HCT116 (cell line): ENCODE data around the gene GZMH. TPM values are rescaled to one million over a fixed set of nuclear protein-coding genes. Genes with fewer than 3 reads are reported as not detected.

Source experiments
- ATAC-seq: fragments of 200-7000 bp; cut with Tn5 transposase; 2 replicates; pipeline ENCODE4 v1.9.1; 2020; ENCODE audit warnings: mild to moderate bottlenecking, moderate library complexity
- BruUV-seq: library from RNA; stranded (reverse); fragments of 400-500 nt; replicated peaks from 2 replicates; lab custom pipeline; 2021; lab: Mats Ljungman, UMichigan
- CTCF ChIA-PET: fragments of 300-600 bp; sonication (Branson Sonifier 250); formaldehyde crosslinking; loops from one replicate; lab custom pipeline; 2021; ENCODE audit warnings: antibody characterized with exemption; lab: Charles Lee
- POLR2A ChIA-PET: fragments of 300-600, 350-600 bp; sonication (Branson Sonifier 250); formaldehyde crosslinking; loops from one replicate; lab custom pipeline; 2021; ENCODE audit warnings: antibody characterized with exemption; lab: Charles Lee
- RAD21 ChIA-PET, 2 experiments: fragments of 300-600 bp; sonication (Branson Sonifier 250); formaldehyde crosslinking; loops; one replicate each; lab custom pipeline; 2023; ENCODE audit warnings: low total read pairs in 2 of 2; ENCODE audit not compliant: uncharacterized antibody in 2 of 2, unreplicated experiment in 2 of 2, low non-redundant PET in 1 of 2; lab: Charles Lee
- DNase-seq: peaks from one replicate; pipeline ENCODE4 v3.0.0-alpha.2; 2010; ENCODE audit warnings: low read depth, low spot score
- H2AFZ ChIP-seq: fragments of 200-600 bp; shearing (Covaris generic), sonication (generic); 2 replicates; pipeline ENCODE4 v1.6.1; 2017; ENCODE audit warnings: low read depth, mixed run types, mixed read lengths, antibody characterized with exemption, low read length; ENCODE audit not compliant: poor library complexity, severe bottlenecking
- H3K27ac ChIP-seq: 2 replicates; pipeline ENCODE4 v1.5.1; 2012; ENCODE audit warnings: low read depth, low read length
- H3K27me3 ChIP-seq: fragments of 200-600 bp; sonication (generic); 2 replicates; pipeline ENCODE4 v1.6.1; 2016; ENCODE audit warnings: mixed run types, low read length, mixed read lengths; ENCODE audit not compliant: insufficient read depth
- H3K36me3 ChIP-seq, 2 experiments: fragments of 200-500 bp in 1 of 2; fragments of 200-600 bp in 1 of 2; sonication (Bioruptor generic) in 1 of 2; sonication (generic) in 1 of 2; 2 replicates each; pipeline versions ENCODE4 v1.5.1 to v1.6.1; 2014 to 2016; ENCODE audit warnings: low read length in 2 of 2, inconsistent platforms in 1 of 2, mixed read lengths in 1 of 2, mixed run types in 1 of 2; ENCODE audit not compliant: insufficient read depth in 2 of 2, control insufficient read depth in 1 of 2
- H3K4me1 ChIP-seq, 2 experiments: fragments of 200-600 bp in 1 of 2; sonication (generic) in 1 of 2; 2 replicates each; pipeline versions ENCODE4 v1.5.1 to v1.6.1; 2012 to 2017; ENCODE audit warnings: low read length in 2 of 2, inconsistent platforms in 1 of 2, mild to moderate bottlenecking in 1 of 2, mixed read lengths in 1 of 2, mixed run types in 1 of 2, moderate library complexity in 1 of 2; ENCODE audit not compliant: insufficient read depth in 2 of 2, control insufficient read depth in 1 of 2
- H3K4me2 ChIP-seq: fragments of 200-600 bp; sonication (generic); 2 replicates; pipeline ENCODE4 v1.6.1; 2017; ENCODE audit warnings: mixed run types, low read length, mixed read lengths
- H3K4me3 ChIP-seq, 2 experiments: fragments of 200-600 bp in 1 of 2; sonication (generic) in 1 of 2; replicated peaks in 1 of 2; 2 replicates each; pipeline ENCODE4 v1.5.1; 2011 to 2016; ENCODE audit warnings: low read length in 2 of 2, control low read depth in 1 of 2, low read depth in 1 of 2, mild to moderate bottlenecking in 1 of 2, mixed read lengths in 1 of 2, mixed run types in 1 of 2
- H3K79me2 ChIP-seq: fragments of 200-600 bp; sonication (generic); 2 replicates; pipeline ENCODE4 v1.6.1; 2017; ENCODE audit warnings: mild to moderate bottlenecking, mixed run types, low read length, moderate library complexity, mixed read lengths; ENCODE audit not compliant: insufficient read depth
- H3K9ac ChIP-seq: fragments of 200-600 bp; sonication (generic); 2 replicates; pipeline ENCODE4 v1.6.1; 2016; ENCODE audit warnings: low read length, mixed read lengths
- H3K9me2 ChIP-seq: fragments of 200-600 bp; sonication (generic), shearing (Covaris generic); 2 replicates; pipeline ENCODE4 v1.6.1; 2017; ENCODE audit warnings: mixed run types, mild to moderate bottlenecking, moderate library complexity; ENCODE audit not compliant: insufficient read depth
- H3K9me3 ChIP-seq, 2 experiments: fragments of 200-500 bp in 1 of 2; fragments of 200-600 bp in 1 of 2; sonication (Bioruptor generic) in 1 of 2; sonication (generic) in 1 of 2; 2 replicates each; pipeline ENCODE4 v1.6.1; 2014 to 2017; ENCODE audit warnings: low read length in 2 of 2, mixed read lengths in 2 of 2, inconsistent platforms in 1 of 2, low read depth in 1 of 2, mild to moderate bottlenecking in 1 of 2, mixed run types in 1 of 2, moderate library complexity in 1 of 2; ENCODE audit not compliant: control insufficient read depth in 1 of 2, insufficient read depth in 1 of 2
- H4K20me1 ChIP-seq: fragments of 200-600 bp; sonication (generic), shearing (Covaris generic); 2 replicates; pipeline ENCODE4 v1.6.1; 2017; ENCODE audit warnings: mixed run types, mild to moderate bottlenecking, moderate library complexity; ENCODE audit not compliant: insufficient read depth
- EZH2phosphoT487 ChIP-seq: fragments of 200-600 bp; IDR thresholded peaks from 2 replicates; pipeline ENCODE4 v1.6.1; 2018; ENCODE audit warnings: antibody characterized with exemption, borderline replicate concordance
- FOSL1 ChIP-seq: IDR thresholded peaks from 2 replicates; pipeline ENCODE4 v1.6.1; 2012; ENCODE audit warnings: low read depth
- JUND ChIP-seq: IDR thresholded peaks from 2 replicates; pipeline ENCODE4 v1.6.1; 2012
- RAD21 ChIP-seq: IDR thresholded peaks from 2 replicates; pipeline ENCODE4 v1.6.1; 2012; ENCODE audit warnings: low read depth, mild to moderate bottlenecking
- SIN3A ChIP-seq: IDR thresholded peaks from 2 replicates; pipeline ENCODE4 v1.6.1; 2012; ENCODE audit warnings: low read depth
- SP1 ChIP-seq: IDR thresholded peaks from 2 replicates; pipeline ENCODE4 v1.6.1; 2012; ENCODE audit warnings: low read depth
- TCF7L2 ChIP-seq: IDR thresholded peaks from 2 replicates; pipeline ENCODE4 v1.7.0; 2011; ENCODE audit warnings: borderline replicate concordance, inconsistent platforms; ENCODE audit not compliant: insufficient read depth, insufficient read length; ENCODE audit errors: extremely low read depth
- YY1 ChIP-seq: IDR thresholded peaks from 2 replicates; pipeline ENCODE4 v1.6.1; 2011; ENCODE audit warnings: low read length, low read depth, moderate library complexity, mild to moderate bottlenecking; ENCODE audit not compliant: insufficient replicate concordance; ENCODE audit errors: extremely low read depth
- ZBTB33 ChIP-seq: IDR thresholded peaks from 2 replicates; pipeline ENCODE4 v1.6.1; 2011; ENCODE audit warnings: mild to moderate bottlenecking, low read length, moderate library complexity; ENCODE audit not compliant: insufficient replicate concordance; ENCODE audit errors: extremely low read depth
- ZFX ChIP-seq: fragments of 450-650 bp; IDR thresholded peaks from 2 replicates; pipeline ENCODE4 v1.6.1; 2017
- intact Hi-C: fragments of 100-400 bp; cut with micrococcal nuclease; formaldehyde crosslinking; loops from 2 replicates; pipeline ENCODE4 v1.10.0; 2022
- total RNA-seq: library from RNA; stranded (reverse); gene quantifications from one replicate; pipeline ENCODE4 v1.2.1, GENCODE V29; 2021; ENCODE audit not compliant: unreplicated experiment
- TF ChIP-seq, protein P1 (sequence below), 3 experiments: fragments of 200-600 bp in 1 of 3; sonication (generic) in 1 of 3; IDR thresholded peaks in 2 of 3; conservative IDR thresholded peaks in 1 of 3; 2 replicates each; pipeline ENCODE4 v1.5.1; 2012 to 2017; ENCODE audit warnings: low read depth in 2 of 3, low read length in 2 of 3, antibody characterized with exemption in 1 of 3, borderline replicate concordance in 1 of 3, control low read depth in 1 of 3, mild to moderate bottlenecking in 1 of 3, mixed read lengths in 1 of 3, mixed run types in 1 of 3, moderate library complexity in 1 of 3; ENCODE audit not compliant: insufficient read depth in 1 of 3
- TF ChIP-seq, protein P2 (sequence below): IDR thresholded peaks from 2 replicates; pipeline ENCODE4 v1.6.1; 2012; ENCODE audit warnings: low read depth

Gene GZMH
- total RNA-seq, 1 experiment from 2014 or later = not detected

- CTCF ChIA-PET = no interaction called here
These were observed 1.6 kb downstream of the GZMH start for GRCh38 chr14:24607635-24608514.

More at GRCh38 chr14:24607635-24608514, 1.6 kb downstream of the GZMH start:
- H3K4me3 ChIP-seq = no peak overlapping the region
- no peak overlapping the region for H2AFZ ChIP-seq
- no peaks in the 10 kb centered on the region for H4K20me1 ChIP-seq
- no peaks in the 10 kb centered on the region for H3K9me2 ChIP-seq
- H3K4me2 ChIP-seq = no peak overlapping the region
- no peaks in the 10 kb centered on the region for H3K9me3 ChIP-seq
- H3K27me3 ChIP-seq = no peaks in the 10 kb centered on the region
- no peaks in the 10 kb centered on the region for H3K79me2 ChIP-seq
- TF ChIP-seq, protein P1, sequence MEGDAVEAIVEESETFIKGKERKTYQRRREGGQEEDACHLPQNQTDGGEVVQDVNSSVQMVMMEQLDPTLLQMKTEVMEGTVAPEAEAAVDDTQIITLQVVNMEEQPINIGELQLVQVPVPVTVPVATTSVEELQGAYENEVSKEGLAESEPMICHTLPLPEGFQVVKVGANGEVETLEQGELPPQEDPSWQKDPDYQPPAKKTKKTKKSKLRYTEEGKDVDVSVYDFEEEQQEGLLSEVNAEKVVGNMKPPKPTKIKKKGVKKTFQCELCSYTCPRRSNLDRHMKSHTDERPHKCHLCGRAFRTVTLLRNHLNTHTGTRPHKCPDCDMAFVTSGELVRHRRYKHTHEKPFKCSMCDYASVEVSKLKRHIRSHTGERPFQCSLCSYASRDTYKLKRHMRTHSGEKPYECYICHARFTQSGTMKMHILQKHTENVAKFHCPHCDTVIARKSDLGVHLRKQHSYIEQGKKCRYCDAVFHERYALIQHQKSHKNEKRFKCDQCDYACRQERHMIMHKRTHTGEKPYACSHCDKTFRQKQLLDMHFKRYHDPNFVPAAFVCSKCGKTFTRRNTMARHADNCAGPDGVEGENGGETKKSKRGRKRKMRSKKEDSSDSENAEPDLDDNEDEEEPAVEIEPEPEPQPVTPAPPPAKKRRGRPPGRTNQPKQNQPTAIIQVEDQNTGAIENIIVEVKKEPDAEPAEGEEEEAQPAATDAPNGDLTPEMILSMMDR (IDR thresholded peaks at IDR 0.05 in 2 of 3, conservative IDR thresholded peaks at IDR 0.05 in 1 of 3; ENCODE audit: borderline replicate concordance in 1 of 3, insufficient read depth in 1 of 3, low read depth in 2 of 3, low read length in 2 of 3) = no peak
- TF ChIP-seq TCF7L2 (no peak), SP1 (no peak), JUND (no peak), SIN3A (no peak), YY1 (no peak), ZFX (no peak), ZBTB33 (no peak), EZH2phosphoT487 (no peak), FOSL1 (no peak), RAD21 (no peak)
- TF ChIP-seq, protein P2, sequence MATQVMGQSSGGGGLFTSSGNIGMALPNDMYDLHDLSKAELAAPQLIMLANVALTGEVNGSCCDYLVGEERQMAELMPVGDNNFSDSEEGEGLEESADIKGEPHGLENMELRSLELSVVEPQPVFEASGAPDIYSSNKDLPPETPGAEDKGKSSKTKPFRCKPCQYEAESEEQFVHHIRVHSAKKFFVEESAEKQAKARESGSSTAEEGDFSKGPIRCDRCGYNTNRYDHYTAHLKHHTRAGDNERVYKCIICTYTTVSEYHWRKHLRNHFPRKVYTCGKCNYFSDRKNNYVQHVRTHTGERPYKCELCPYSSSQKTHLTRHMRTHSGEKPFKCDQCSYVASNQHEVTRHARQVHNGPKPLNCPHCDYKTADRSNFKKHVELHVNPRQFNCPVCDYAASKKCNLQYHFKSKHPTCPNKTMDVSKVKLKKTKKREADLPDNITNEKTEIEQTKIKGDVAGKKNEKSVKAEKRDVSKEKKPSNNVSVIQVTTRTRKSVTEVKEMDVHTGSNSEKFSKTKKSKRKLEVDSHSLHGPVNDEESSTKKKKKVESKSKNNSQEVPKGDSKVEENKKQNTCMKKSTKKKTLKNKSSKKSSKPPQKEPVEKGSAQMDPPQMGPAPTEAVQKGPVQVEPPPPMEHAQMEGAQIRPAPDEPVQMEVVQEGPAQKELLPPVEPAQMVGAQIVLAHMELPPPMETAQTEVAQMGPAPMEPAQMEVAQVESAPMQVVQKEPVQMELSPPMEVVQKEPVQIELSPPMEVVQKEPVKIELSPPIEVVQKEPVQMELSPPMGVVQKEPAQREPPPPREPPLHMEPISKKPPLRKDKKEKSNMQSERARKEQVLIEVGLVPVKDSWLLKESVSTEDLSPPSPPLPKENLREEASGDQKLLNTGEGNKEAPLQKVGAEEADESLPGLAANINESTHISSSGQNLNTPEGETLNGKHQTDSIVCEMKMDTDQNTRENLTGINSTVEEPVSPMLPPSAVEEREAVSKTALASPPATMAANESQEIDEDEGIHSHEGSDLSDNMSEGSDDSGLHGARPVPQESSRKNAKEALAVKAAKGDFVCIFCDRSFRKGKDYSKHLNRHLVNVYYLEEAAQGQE = no peak
- POLR2A ChIA-PET = no interaction called here
- no peaks in the 10 kb centered on the region for H3K4me1 ChIP-seq
- BruUV-seq = no TSS peak
- H3K27ac ChIP-seq = no peak overlapping the region
- no peaks in the 10 kb centered on the region for H3K36me3 ChIP-seq
- DNase-seq = no peak
- RAD21 ChIA-PET = no interaction called here
- H3K9ac ChIP-seq = no peak overlapping the region
- no peak for ATAC-seq
- intact Hi-C loops = no loop called here
